GM18909 (cell line): ENCODE data around the gene POU2F2.
"Not testable (repeated sequence)": the region's sequence is repeated elsewhere in the genome, so short reads cannot be mapped to it uniquely, and the experiment has no call there.

Experiments used
- ATAC-seq: cut with Tn5 transposase; IDR thresholded peaks from one replicate; pipeline ENCODE4 v1.9.1; 2021; ENCODE audit warnings: mild to moderate bottlenecking; ENCODE audit not compliant: unreplicated experiment, poor library complexity

POU2F2 gene

DNA sequence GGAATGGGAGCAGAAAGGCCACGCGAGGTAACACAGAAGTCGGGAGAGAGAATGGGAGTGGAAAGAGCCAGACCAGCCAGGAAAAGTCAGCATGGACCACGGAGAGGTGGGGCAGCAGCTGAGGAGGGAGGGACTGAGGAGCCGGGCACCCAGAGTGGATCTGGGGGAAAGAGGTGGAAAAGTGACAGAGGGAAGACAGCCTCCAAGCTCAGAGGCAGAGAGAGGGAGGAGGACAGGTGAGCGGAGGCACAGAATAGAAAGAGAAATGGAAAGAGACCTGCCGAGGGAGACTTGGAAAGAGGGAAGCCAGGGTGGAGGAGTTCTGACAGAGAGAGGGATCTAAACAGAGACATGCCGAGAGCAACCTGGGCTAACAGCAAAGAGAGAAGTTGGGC is 63.9 kb downstream of the POU2F2 start:
- ATAC-seq = no peak

DNA sequence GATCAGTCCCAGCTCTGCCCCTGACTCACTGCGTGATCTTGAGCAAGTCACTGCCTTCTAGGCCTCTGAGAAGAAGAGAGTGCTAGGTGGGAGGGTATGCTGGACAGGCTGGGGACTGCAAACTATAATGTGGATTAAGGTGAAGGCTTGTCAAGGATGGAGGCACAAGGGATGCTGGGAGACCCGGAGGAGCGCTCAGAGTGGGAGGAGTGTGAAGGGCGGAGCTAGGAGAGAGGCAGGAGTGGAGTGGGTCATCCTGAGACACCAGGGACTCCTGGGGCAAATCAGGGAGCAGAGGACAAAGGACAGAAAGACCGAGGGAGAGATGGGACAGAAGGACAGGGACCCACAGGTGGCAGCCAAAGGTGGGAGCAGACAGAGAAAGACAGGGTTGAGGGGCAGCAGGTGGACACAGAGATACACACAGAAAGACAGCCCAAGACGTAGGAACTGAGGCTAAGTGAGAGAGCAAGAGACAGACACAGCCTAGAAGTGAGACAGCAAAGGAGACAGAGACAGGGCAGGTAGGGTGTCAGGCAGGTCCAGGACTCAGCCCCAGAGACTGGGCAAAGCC is 64.8 kb downstream of the POU2F2 start:
- ATAC-seq = no peak

DNA sequence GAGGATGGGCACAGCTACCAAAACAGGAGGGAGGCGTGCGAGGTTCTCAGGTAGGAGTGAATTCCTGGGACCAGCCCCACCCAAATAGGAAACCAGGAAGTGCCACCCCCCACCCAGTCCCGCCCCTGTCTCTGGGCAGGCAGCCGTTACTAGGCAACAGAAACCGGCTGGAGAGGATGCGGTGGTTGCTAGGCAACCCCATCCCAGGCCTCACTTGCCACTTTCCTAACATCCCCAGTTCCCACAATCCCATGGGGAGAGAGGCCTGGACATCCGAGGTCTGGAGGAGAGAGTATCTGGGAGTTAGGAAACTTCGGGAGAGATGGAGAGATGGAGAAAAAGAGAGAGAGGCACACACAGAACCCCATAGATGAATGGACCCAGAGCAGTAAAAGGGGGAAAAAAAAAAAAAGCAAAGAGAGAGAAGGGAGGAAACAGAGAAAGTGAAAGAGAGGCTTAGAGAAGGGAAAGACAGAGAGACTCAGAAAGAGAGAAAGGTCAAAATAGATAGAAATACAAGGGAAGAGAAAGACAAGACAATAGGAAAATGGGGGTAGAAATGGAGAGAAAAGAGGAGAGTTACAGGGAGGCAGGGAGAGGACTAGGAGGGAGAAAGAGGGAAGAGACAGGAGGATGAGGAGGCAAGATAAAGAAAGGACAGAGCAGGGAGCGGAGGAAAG is 66.0 kb downstream of the POU2F2 start:
- no peak for ATAC-seq

DNA sequence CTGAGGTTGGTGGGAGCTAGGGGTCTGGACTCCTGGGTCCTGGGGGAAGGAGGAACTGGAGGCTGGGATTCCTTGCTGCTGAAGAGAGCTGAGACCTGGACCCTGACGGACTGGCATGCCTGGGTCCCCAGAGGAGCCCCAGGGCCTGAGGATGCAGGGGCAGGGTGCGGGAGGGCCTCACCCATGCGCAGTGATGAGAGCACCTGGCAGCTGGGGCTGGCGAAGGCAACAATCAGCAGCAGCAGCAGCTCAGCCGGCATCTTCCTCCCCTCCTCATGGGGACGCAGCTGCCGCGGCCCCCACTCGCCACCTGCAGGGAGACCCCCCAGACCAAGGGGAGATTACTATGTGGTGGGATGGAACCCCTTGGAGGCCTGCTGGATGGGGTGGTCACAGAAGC is 66.7 kb downstream of the POU2F2 start:
- ATAC-seq = no peak

DNA sequence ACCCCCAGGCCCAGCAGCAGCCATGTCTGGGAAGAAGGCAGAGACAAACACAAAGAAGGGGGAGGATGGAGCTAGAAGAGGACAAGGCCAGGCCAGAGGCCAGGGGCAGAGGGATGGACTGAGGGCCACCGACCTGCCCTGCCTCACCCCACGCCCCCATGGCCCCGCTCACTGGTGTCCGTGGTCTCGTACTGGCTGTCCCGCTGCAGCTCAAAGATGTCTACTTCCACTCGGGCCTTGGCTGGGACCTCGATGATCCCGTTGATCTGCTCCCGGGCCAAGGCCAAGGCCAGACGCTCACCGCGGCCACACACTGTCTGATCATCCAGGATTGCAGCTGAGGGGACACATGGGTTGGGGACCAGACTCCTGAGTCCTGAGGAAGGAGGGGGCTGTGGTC is 67.2 kb downstream of the POU2F2 start:
- ATAC-seq = no peak

DNA sequence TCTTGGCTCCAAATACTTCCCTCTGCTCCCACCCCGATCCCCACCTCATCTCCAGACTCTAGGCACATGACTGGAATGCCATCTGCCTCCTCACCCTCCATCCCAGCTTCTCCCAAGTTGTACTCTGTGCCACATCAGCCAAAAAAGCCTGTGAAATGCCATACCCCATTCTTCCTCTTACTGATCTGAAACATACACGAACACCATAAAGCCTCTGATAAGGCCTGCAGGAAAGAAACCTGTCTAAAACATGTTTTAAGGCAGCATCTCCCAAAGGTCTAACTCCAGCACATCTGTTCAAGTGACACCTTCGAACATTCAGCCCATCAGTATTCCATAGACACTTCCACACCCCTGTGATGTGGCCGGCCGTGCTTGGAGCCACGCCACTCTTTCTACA is 67.8 kb downstream of the POU2F2 start:
- ATAC-seq = no peak

DNA sequence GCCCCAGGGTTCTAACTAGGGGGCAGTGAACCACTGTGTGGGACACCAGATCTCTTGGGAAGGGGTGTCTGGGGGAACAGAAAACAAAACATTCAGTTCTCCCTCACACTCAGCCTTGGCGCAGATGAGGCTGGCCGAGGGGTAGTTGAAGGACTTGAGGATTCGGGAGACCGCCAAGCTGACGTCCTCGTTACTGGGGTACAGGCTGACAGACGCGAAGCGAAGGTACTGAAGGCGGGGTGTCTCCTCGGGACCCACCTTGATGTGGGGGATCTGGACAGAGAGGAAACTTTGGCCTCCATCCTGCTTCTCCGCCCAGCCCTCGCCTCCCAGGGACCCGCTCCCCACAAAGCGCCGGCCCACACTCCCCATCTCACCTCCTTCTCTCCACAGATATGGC is 69.9 kb downstream of the POU2F2 start:
- no peak for ATAC-seq

DNA sequence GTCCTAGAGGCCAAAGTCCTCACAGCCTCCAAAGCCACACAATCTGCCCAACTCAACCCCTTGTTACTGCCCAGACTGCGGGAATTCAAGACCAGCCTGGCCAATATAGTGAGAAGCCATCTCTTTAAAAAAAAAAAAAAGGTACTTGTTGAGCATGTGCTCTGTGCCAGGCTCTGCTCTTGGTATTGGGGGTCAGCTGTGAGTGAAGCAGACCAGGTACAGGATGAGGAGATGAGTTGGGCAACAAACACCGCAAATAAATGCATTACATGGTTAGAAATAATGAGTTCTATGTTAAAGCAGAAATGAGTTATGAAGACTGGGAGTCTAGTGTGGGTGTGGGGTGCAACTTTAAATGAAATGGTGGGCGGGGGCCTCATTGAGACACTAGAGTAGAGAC is 72.1 kb downstream of the POU2F2 start:
- no peak for ATAC-seq

DNA sequence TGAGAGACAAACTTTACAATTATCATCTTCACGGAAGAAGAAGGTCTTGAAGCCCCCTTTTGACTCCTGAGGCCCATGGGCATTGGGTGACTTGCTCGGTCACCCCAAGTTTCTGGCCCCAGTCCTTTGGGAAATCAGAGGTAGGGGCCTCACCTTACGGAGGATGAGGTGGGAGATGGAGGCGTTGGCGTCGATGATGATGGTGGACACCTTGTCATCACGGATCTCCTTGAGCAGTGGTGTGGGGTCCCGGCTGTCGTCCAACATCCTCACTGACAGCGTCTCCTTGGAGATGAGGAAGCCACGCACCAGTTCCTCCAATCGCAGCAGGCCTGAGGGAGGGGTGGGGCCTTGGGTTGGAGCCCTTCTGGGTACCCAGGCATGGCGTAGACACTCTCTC is 73.0 kb downstream of the POU2F2 start:
- no peak for ATAC-seq

DNA sequence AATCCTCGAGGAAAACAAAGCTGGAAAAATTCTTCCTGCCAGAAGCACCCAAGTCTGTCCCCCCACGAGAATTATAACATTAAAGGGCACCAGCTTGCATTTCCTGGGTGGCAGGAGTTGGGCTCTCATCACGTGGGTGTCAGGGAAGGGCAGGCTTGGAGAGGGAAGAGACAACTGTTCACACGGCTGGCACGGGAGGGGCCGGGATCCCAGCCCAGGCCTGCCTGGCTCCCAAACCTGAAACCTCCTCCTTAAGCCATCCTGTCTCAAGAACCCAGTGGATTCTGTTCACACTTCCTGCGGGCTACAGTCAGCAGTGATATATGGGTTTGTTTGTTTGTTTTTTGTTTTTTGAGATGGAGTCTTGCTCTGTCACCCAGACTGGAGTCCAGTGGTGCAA is 74.4 kb downstream of the POU2F2 start:
- no peak for ATAC-seq

DNA sequence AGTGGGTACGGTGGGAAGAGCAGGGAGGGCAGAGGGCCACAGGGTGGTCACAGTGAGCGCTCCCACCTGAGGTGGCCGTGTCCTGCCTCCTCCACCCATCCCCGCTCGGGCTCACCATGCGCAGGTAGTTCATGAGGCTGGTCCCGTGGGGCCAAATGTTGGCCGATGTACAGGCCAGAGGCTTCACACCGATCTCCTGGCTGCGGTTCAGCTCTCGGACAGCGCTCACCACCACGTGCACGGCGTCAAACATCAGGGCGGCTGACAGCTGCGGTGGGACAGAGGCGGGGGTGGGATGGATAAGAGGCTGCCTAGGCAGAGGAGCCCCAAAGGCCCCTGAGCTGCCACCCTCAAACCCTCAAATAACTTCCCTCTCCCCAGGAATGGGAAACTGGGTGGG is 78.0 kb downstream of the POU2F2 start:
- no peak for ATAC-seq

DNA sequence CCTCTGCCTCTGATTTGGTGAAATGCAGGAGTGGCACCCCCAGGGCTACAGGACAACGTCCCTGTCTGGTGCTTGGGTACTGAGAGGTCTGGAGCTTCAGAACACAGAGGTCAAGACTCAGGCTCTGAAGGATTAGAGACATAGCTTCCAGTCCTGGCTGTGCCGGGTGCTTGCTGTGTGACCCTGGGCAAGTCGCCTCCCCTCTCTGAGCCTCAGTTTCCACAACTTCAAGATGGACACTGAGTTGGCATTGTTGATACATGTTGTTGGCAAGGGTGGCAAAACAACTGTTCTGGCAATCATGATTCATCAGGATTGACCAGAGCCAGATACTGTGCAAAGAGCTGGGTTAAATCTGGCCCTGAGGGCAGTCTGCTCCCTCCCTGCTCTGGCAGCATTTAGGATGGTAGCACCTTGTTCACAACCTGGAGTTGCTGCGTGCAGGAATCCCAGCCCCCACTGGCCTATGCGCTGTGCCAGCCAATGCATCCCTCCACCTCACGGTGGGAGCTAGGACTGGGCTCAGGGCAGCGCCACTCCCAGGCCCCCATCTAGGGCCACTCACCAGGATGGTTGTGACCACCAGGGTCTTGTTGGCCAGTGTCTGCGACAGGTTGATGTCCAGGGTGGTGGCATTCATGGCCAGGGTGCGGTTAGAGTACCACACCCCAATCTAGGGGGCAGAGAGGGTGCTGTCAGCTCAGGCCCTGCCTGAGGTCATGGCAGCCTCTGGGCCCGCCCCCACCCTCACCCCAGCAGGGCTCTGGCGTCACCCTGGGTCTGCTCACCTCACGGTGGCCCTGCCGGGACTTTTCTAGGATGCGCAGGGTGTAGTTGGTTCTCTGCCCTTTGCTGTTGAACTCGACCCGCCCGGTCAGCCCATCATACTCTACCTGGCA is 79.0 kb downstream of the POU2F2 start:
- ATAC-seq = no peak

DNA sequence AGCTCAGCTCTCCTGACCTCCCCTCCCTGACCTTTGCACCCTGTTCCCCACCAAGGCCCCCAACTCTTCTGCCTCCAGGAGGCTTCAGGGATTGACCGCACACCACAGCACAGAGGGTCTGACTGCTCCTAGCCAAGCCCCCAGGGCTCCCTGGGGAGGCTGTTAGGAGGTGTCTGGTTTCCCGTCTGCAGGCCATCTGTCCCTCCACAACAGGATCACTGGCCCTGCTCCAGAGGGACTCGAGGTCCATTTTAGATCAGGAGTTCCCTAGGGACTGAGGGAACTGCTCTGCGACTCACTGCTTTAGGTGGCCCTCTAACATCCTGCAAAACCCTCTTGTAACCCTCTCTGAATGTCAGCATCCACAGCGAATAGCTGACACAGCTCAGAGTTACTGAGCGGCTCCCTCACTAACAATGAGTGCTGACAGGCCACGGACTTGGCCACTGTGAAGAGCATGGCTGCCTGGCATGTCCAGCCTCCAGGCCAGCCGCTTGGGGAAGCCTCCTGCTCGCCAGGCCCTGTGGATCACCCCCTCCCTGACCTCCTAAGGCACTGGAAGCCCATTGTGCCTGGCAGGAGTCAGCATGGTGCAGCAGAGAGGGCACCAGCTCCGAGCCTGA is 79.9 kb downstream of the POU2F2 start:
- no peak for ATAC-seq

DNA sequence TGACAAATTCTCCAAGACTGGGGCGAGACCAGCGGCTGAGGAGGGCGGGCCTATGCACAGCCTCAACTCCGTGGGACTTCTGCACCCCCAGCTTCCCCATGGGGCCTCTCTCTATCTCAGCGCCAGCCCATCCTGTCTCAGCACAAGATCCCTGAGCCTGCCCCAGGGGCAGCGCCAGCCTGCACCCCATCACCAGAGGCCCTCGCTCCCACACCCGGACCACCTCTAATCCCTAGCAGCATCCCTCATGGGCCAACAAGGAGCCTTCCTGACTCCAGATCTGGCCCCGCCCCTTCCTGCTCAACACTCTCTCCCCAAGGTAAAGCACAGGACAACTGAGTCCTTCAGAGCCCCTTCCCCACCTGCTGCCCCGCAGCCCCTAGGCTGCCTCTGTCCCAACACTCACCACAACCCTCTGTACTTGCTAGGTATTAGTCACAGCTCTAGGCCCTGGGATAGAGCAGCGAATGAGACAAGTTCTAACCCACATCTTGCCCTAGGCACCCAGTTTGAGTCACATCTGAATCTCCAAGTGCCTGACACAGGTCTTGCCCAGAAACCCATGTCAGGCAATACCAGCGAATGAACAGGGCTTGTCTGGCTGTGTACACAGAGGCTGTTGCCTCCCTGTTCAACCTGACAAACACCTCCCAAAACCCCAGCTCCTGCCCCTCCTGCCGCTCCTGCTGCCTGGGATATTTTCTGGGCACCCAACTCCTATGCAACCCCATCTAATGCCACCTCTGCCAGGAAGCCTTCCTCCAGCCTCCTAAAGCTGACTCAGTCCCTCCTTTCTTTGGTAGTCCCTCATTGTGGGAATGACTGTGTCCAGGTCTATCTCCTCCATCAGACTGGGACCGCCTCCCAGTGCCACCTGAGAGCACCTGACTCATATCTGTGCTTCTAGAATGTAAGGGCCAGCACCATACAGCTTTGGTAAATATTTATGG is 80.8 kb downstream of the POU2F2 start:
- ATAC-seq = no peak

DNA sequence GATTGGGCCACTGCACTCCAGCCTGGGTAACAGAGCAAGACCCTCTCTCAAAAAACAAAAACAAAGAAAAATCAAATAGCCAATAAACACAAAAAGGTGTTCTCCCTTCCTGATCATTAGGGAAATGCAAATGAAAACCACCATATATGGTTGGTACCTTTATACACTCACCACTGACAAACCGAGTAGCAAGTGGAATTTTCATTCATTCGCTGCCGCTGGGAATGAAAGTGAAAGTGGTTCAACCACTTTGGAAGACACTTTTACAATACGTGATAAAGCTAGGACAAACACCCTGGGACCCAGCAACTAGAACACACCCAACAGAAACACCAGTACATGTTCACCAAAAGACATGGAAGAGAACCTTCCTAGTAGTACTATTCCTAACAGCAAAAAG is 83.3 kb downstream of the POU2F2 start:
- ATAC-seq = no peak

DNA sequence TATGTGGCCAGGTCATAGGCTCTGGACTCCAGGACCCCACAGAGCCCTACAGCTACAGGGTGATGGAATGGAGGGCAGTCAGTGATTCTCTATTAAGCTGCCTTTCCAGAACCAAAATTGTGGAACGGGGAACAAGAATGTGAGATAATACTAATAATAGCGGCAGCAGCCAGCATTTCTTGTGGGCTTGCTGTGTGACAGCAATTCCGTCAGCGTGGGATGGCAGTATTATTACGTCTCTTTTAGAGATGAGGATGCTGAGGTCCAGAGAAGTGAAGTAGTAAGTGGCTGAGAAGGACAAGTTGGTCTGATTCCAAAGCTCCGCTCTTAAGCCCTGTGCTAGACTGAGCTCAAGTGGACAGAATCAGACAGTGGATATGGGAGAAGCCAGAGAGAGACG is 86.7 kb downstream of the POU2F2 start:
- no peak for ATAC-seq

DNA sequence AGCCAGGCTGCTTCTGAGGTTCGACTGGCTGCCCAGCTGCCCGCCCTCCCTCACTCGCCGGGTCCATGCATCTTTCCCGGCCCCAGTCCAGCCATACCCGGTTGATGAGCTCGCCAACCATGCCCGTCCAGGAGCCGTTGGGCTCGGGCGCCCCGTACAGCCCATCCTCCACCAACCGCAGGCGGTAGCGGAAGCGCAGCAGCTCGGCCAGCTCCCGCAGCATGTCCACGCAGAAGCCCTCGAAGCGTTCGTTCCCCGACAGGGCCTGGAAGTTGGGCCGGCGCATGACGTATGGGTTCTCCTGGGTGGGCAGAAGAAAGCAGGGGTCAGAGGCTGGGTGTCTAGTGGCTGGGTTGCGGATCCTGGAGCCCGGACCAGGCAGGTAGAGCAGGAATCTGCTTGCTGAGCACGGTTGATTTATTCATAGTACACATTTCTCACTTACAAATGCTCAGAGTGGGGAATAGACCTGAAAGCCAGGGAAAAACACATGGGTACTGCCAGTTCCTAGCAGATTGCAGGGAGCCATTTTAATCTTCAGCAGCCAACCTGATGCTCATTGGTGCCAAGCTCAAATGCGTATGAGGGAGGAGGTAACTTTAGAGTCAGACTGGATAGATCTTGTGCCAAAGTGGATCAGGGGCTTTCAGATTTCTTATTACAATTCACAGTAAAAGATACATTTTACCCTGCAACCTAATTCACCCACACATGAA is 89.6 kb downstream of the POU2F2 start:
- no peak for ATAC-seq

DNA sequence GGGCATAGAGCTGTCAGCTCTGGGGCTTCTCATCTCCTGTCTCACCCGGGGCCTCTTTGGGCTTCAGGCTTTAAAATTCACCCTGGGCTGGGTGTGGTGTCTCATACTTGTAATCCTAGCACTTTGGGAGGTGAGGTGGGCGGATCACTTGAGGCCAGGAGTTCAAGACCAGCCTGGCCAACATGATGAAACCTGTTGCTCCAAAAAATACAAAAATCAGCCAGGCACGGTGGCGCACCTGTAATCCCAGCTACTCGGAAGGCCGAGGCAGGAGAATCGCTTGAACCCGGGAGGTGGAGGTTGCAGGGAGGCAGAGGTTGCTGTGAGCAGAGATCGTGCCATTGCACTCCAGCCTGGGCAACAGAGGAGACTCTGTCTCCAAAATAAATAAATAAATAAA is 91.8 kb downstream of the POU2F2 start:
- ATAC-seq = not testable (repeated sequence)

DNA sequence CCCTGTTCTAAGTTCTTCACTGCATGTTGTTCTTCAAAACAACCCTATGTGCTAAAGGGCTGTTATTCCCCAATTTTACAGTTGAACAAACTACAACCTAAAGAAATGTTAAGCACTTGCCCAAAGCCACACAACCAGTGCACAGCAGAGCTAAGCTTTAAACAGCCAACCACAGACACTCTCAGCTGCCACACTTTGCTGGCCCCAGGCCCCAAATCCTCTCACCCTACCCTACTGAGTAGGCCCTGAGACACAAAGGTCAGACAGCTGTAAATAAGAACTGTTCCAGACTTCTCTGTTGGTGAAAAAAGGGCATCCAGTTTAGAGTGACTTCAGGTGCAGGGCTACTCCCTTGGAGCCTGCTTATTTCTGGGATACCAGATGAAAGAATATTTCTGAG is 92.2 kb downstream of the POU2F2 start:
- no peak for ATAC-seq
